GM21825 (cell line): ENCODE data around the gene DOCK2.
"Not testable (repeated sequence)": the region's sequence is repeated elsewhere in the genome, so short reads cannot be mapped to it uniquely, and the experiment has no call there.

Experiments
- ATAC-seq: cut with Tn5 transposase; IDR thresholded peaks from one replicate; pipeline ENCODE4 v1.9.1; 2021; ENCODE audit warnings: mild to moderate bottlenecking, moderate library complexity; ENCODE audit not compliant: unreplicated experiment

DOCK2 gene

DNA sequence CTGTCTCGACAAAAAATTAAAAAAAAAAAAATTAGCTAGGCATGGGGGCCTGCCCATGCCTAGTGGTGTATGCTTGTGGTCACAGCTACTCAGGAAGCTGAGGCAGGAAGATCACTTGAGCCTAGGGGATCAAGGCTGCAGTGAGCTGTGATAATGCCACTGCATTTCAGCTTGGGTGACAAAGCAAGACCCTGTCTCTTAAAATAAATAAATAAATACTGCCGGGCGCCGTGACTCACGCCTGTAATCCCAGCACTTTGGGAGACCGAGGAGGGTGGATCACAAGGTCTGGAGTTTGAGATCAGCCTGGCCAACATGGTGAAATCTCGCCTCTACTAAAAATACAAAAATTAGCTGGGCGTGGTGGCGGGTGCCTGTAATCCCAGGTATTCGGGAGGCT, 115.5 kb downstream of the DOCK2 start:
- ATAC-seq: not testable (repeated sequence)

DNA sequence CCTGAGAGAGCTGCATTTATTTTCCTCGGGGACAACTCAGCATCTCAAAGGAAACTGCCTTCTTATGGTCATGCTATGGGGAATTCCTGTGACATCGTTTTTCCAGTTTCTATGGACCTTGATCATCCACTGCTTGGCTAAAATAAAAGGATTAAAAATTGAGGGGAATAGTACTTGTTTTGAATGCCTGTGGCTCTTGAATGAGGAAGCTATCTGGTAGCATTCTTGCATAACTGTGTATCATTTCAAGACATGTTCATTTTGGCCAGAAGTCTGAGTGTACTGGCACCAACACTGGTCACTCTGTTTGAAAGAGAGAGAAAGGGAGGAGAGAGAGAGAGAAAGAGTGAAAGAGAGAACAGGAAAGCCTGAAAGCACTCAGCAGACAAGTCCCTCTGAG, 116.7 kb downstream of the DOCK2 start:
- no peak for ATAC-seq

DNA sequence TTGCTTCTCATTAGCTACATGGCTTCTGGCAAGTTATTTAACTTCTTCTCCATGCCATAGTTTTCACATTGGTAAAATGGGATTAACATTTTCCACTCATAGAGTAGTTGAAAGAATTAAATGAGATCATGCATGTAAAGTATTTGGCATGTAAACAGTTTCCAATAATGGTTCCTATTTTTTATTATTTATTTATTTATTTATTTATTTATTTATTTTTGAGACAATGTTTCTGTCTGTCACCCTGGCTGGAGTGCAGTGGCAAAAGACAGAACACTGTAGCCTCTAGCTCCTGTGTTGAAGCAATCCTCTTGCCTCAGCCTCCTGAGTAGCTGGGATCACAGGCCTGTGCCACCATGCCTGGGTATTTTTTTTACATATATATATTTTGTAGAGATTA, 117.7 kb downstream of the DOCK2 start:
- no peak for ATAC-seq

DNA sequence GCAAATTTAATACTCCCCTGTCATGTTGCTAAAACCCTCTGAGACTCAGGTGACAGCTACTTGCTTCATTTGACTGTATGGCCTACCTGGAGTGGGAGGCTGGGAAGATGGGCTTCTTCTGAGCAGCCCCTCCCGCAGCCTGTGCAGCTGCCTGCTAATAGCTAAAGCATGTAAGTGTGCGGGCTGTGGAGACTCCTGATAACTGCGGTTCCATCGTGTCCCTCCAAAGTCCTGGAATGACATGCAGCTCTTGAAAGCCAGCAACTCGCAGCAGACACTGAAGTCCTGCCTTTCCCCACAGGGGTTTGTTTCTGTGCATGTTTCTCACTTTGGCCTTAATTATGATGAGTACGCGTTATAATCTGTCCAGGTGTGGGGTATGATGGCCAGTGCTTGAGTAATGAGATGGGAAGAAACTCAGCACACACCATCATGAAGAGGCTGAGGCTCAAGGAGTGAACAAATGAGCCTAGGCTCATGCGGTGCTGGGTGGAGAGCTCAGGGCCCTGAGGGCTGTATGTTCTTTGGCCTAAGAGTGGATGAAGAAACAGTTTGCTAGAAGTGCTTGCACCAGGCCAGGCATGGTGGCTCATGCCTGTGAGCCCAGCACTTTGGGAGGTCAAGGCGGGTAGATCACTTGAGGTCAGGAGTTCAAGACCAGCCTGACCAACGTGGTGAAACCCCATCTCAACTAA, 119.1 kb downstream of the DOCK2 start:
- ATAC-seq: no peak

DNA sequence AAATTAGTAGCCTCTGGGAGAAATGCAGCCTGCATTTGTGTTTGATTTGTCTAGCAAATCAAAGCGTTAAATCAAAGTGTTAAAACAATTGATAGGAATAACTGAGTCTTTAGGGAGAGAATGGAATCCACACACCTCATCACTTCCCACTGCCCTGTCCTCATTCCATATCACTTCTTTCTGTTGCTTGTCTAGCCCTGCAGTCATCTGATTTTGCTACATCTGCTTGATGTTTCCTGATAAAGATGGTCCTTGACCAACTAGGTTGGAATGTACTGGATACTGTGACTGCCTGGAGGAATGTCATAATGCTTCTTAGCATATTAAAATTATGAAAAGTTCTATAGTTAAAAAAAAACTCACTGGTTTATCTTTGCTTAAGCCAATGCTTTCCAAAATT, 119.9 kb downstream of the DOCK2 start:
- no peak for ATAC-seq

DNA sequence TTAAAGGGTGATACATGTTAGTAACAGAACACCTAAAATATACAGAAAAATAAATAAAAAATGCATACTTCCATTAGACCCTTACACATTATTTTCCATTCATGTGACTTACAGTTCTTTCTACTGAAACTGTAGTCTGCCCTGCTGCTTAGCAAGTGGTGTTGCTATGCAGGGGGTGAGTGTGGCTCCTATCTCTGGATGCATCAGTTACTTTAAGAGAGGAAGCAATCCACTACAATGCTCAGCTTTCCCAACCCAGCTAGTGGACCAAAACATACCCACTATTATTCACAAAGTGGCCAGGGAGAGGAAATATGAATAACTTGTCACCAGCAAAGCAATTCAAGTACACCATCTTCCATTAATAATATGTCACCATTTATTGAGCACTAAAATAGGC, 121.8 kb downstream of the DOCK2 start:
- no peak for ATAC-seq

DNA sequence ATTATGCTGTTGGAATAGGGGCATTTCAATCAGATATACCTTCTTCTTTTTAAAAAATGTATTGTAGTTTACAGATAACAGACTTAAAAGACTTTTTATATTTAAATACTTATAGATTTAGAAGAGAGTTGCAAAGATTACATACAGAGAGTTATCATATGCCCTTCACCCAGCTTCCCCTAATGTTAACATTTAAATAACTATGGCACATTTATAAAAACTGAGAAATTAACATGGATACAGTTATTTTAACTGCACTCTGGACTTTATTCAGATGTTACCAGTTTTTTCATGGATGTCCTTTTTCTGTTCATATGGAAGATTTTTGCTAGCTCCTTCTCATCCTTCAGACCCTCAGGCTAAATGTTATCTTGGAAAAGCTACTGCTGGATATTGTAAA, 123.2 kb downstream of the DOCK2 start:
- ATAC-seq: no peak

DNA sequence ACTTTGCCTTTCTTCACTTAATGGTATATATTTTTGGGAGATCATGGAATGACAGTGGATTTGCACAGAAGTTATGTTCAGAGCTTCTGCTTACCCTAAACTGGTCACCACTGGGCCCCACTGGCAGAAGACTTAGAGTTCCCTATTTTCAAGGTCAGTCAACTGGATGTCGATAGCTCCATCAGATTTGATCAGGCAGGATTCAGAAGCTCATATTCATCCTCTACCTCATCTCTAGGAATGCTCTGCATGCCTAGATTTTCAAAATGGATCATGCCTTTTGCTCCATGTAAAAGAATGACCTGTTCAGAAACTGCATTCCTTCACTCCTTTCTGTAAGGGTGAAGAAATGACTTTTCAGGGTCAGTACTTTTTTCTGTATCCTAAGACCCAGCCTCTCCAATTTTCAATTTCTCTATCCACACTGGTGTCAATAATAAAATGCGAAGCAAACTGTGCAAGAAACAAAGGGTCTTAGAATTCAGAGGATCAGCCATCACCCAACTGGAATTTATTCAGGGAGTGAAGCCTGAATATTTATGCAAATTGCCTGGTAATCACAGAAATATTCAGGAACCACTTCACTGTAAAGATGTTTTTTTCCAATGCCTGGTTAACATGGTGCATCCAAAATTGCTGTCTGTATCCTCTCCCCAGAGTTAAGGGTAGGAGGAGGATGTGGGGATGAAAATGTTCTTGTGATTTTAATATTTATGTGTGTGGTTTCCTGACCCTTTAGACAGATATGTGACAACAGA, 125.4 kb downstream of the DOCK2 start:
- no peak for ATAC-seq

DNA sequence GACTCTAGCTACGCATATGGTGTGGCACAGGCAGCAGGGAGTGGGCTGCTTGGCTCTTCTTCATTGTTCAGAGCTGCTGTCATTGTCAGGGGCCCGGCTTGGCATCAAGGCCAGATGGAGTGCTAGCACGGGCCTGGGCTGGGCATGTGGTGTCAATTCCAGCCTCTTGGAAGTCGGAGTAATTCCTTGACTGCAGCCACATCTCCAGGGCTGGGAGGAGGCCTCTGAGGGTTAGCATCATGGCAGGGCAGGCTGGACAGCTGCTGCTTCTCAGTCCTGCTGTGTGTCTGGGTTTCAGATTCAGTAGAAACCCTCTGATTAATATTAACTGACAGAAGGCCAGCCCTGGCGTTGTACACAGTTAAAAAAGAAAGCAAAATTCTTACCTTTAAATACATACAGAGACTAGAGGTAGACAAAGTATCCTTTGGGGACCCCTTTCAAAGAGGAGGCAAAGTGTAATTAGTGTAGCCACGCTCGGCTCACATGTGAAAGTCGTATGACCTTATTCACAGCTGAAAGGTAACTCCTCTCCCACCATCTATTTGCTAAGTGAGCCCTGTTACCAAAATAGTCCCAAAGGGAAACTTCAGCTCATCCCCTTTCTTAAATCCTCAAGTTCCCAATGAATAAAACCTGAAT, 126.4 kb downstream of the DOCK2 start:
- ATAC-seq: peak; percentile 81

DNA sequence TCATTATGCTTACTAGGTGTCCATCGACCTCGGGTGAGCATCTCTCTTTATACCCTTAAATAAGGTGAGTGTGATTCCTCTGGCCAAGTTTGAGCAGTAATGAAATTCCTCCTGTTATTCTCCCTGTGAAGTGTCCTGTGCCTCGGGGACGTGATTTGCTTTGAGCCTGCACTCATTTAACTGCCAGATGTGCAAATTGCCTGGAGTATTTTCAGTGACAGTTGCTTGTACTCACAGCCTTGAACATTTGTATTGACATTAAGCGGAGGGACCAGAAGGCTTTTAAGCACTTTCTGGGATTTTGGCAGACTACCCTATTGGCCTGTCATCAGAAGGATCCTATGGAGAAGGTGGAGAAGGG, 126.9 kb downstream of the DOCK2 start:
- no peak for ATAC-seq

DNA sequence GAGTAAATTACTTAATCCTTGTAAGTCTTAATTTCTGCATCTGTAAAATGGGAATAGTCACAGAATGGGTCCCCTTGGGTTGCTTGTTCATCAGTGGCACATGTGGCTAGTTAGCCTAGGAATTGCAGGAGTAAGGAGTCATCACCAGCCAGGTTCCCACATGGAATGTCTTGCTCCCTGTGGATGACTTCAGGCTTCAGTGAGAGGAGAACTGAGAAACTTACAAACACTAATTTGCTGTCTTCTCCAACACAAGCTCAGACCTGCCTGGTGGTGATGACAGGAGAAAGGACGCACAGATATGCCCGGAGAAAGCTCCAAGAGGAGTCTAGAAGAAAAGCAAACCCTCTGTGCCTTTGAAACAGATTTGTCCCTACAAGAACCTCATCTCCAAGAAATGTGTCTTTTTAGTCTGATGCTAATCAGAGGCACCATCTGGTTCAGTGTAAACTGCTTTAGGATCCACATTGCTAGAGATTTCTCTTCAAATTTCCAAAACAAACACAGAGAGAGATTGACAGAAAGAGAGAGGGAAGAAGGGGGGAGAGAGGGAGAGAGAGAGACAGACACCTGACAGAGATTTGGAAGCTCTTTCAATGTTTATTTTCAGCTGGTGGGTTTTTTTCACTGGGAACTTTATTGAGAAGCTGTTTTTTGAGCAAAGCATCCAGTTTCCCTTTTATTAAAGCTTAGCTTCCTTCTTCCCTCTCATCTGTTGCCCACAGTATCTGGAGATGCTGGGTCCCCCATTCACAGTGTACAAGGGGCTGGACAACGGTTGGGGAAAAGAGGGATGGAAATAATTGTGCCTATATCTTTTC, 128.3 kb downstream of the DOCK2 start:
- ATAC-seq: no peak

DNA sequence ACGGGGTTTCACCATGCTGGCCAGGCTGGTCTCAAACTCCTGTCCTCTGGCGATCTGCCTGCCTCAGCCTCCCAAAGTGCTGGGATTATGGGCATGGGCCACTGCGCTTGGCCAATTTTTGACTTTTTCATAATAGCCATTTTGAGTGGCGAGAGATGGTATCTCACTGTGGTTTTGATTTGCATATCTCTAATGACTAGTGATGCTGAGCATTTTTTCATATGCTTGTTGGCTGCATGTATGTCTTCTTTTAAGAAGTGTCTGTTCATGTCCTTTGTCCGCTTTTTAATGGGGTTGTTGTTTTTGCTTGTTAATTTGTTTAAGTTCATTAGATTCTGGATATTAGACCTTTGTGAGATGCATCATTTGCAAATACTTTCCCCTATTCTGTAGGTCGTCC, 129.9 kb downstream of the DOCK2 start:
- not testable (repeated sequence) for ATAC-seq

DNA sequence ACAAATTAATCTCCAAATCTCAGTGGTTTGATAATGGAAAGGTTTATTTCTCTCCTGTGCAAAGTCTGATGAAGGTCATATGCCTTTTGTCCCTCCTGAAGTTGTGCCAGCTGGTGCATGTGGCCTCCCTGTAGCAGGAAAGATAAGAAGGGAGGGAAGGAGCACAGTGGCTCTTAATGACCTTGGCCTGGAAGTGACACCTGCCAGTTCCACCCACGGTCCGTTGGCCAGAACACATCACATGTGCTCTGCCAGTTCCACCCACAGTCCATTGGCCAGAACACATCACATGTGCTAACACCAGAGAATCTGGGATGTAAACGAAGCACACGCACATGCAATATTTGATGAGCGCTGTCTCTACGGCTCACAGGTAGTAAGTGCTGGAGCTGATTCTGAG, 130.9 kb downstream of the DOCK2 start:
- ATAC-seq: no peak

DNA sequence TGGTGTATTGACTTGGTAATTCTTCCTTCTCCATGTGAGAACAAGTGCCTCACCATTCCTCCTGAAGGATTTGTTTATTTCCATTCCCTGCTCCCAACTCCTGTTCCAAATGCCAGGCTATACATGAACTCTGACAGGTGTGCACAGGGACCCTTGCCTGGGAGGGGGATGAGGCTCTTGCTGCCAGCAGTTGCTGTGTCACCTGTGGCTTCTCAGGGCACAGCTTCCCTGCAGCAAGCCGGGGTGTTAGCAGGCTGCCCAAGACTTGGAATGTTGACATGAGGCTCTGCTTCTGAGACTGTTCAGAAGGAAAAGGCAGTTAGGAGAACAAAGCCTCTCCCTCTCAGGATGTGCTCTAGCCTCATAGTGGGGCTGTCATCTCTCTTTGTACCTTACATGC, 131.3 kb downstream of the DOCK2 start:
- ATAC-seq: no peak

DNA sequence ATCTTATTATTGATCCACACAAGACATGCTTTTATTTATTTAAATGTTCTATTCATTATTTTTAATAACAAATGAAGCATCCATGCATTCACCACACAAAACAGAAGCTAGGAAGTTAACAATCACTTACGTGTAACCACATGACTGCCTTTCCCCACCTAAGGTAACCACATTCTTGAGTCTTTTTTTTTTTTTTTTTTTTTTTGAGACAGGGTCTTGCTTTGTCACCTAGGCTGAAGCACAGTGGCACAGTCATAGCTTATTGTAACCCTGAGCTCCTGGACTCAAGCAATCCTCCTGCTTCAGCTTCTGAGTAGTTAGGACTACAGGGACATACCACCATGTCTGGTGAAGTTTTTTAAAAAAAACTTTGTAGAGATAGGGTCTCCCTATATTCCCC, 133.0 kb downstream of the DOCK2 start:
- ATAC-seq: no peak

DNA sequence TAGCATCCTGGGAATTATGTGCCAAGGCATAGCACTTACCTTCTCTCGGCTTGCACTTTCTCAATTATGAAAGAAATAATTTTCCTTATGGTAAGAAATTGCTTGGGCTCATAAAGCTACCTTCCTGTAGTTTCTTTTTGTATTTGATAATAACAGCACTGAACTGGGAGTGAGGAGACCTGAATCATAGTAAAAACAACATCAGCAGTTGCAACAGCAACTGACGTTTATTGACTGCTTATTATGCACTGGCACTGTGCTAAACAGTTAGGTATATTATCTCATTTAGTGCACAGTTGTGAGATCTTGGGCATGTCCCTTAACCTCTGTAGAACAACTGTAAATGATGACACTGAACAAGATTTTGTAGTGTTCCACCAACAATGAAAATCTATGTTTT, 135.2 kb downstream of the DOCK2 start:
- no peak for ATAC-seq

DNA sequence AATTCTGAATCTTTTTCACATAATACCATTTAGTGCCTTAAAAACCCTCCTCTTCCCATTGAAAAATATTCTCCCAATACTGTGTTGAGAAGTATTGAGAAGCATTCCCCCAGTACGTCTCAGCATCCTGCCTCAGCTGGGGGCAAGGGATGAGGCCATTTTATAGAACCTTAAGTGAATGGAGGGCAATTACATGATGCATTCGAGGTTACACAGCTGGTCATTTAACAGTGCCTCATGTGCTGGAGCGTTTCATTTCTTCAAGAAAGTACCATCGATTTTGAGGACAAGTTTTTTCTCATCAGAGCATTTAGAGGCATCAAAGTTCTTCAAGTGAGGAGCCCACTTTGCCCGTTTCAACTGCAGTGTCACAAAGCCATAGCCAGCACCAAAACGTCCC, 135.6 kb downstream of the DOCK2 start:
- ATAC-seq: no peak

DNA sequence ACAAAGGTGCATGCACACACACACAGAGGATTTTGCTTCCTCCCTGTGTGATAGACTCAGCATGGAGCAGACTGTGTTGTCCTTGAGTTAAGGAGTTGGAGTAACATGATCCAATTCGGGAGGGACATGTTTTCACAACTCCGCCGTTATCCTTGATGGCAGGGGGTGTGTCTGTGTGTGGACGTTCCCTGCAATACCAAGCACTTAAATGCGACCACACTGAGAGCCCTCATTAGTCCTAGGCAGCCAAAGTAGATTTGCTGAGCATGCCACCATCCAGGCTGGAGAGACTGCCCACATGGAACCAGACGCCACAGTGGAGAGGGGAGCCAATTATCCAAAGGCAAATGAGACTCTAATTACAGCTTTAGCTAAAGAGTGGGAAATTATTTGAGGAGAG, 140.1 kb downstream of the DOCK2 start:
- ATAC-seq: no peak

DNA sequence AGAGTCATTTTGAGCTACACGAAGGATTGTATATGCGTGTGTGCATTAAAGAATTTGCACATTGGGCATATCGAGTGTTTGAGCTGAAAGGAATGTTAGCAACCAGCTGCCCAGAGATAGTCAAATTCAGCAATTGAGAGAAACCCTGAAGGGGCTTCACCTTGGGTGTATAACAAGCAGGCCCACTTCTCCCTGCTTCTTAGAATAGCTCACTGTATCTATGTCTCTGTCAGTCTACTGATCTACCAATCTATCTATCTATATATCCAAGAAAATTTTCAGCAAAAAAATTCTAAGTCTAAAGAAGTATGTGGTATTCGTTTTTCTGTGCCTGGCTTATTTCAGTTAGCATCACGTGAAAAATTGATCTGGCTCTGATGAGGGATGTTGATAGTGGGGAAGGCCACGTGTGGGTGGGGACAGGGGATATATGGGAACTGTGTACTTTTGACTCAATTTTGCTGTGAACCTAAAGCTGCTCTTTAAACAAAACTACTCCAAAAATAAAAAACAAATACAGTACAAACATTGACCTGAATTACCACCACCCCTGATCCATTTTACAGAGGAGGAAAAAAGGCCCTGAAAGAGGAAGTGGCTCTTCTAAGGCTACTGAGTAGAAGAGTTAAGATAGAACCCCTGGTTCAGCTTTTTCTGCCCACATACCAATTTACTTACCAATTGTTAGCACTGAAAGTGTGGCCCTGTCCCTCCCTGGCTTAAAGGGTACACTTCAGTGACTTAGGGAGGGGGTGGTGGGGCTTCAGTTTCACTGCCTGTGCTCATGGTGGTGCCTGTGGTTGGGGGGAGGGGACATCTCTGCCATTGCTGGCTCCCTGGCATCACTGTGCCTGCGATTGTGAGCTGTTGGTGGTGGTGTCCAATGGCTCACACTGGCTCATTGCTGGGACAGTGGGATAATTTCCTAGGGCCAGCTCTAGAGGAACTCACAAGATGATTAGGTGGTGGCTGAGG, 141.8 kb downstream of the DOCK2 start:
- ATAC-seq: peak; percentile 92
